Hepatocyte (in vitro differentiated cells): Measurements from ENCODE around the gene TMEM138. TPM values are rescaled to one million over a fixed set of nuclear protein-coding genes. Genes with fewer than 3 reads are reported as not detected.
A peak's percentile ranks its signal among the peaks of the same experiment; 100 is the strongest.

Source experiments
- DNase-seq: peaks from one replicate; pipeline ENCODE4 v3.0.0-alpha.2; 2016; ENCODE audit warnings: low spot score
- H2AFZ ChIP-seq: fragments of 200-600 bp; sonication (generic); 2 replicates; pipeline ENCODE4 v1.6.0; 2016; ENCODE audit warnings: antibody characterized with exemption, mild to moderate bottlenecking
- H3K27ac ChIP-seq: fragments of 200-600 bp; sonication (generic); 2 replicates; pipeline ENCODE4 v1.5.1; 2016; ENCODE audit warnings: mild to moderate bottlenecking
- H3K27me3 ChIP-seq: fragments of 200-600 bp; sonication (generic); 2 replicates; pipeline ENCODE4 v1.6.1; 2016
- H3K36me3 ChIP-seq: fragments of 200-600 bp; sonication (generic); replicated peaks from 2 replicates; pipeline ENCODE4 v1.5.1; 2016; ENCODE audit warnings: low read depth; ENCODE audit not compliant: insufficient read depth
- H3K4me1 ChIP-seq: fragments of 200-600 bp; sonication (generic); 2 replicates; pipeline ENCODE4 v1.5.1; 2016; ENCODE audit warnings: mild to moderate bottlenecking, moderate library complexity; ENCODE audit not compliant: insufficient read depth
- H3K4me2 ChIP-seq: fragments of 200-600 bp; sonication (generic); 2 replicates; pipeline ENCODE4 v1.6.0; 2016
- H3K4me3 ChIP-seq: fragments of 200-600 bp; sonication (generic); 2 replicates; pipeline ENCODE4 v1.5.1; 2016; ENCODE audit warnings: mild to moderate bottlenecking
- H3K79me2 ChIP-seq: fragments of 200-600 bp; sonication (generic); 2 replicates; pipeline ENCODE4 v1.6.0; 2017; ENCODE audit warnings: mild to moderate bottlenecking
- H3K9me2 ChIP-seq: fragments of 200-600 bp; sonication (generic); replicated peaks from 2 replicates; pipeline ENCODE4 v1.6.0; 2017; ENCODE audit warnings: mild to moderate bottlenecking; ENCODE audit not compliant: insufficient read depth
- H3K9me3 ChIP-seq: fragments of 200-600 bp; sonication (generic); 2 replicates; pipeline ENCODE4 v1.5.1; 2016; ENCODE audit warnings: low read depth, mild to moderate bottlenecking
- H4K20me1 ChIP-seq: fragments of 200-600 bp; sonication (generic); 2 replicates; pipeline ENCODE4 v1.6.0; 2016; ENCODE audit warnings: mild to moderate bottlenecking; ENCODE audit not compliant: insufficient read depth, poor library complexity, severe bottlenecking
- EZH2 ChIP-seq: fragments of 200-600 bp; sonication (generic); IDR thresholded peaks from 2 replicates; pipeline ENCODE4 v1.6.1; 2016; ENCODE audit warnings: antibody characterized with exemption, mild to moderate bottlenecking, borderline replicate concordance
- EZH2phosphoT487 ChIP-seq: fragments of 200-600 bp; sonication (generic); IDR thresholded peaks from one replicate; pipeline ENCODE4 v1.6.1; 2018; ENCODE audit warnings: antibody characterized with exemption, mild to moderate bottlenecking, low read depth, moderate library complexity; ENCODE audit not compliant: unreplicated experiment, severe bottlenecking
- WGBS: methylation state at CpG from one replicate; pipeline ENCODE4 v1.1.6; 2016; ENCODE audit warnings: low lambda C conversion rate; ENCODE audit errors: missing lambda C conversion rate; 5-methylcytosine and 5-hydroxymethylcytosine counted together
- polyA plus RNA-seq: library from polyadenylated mRNA; unstranded; fragments of >200 nt; fragmentation: Nextera tagmentation; extraction: Ambion mirVana; gene quantifications from 2 replicates; pipeline ENCODE4 v1.2.1, GENCODE V29; 2016
- total RNA-seq: library from RNA; depleted of rRNA; stranded (reverse); fragments of >200 nt; gene quantifications from 2 replicates; pipeline ENCODE4 v1.2.3, GENCODE V29; 2014
- TF ChIP-seq, protein P1 (sequence below): fragments of 200-600 bp; sonication (generic); IDR thresholded peaks from 2 replicates; pipeline ENCODE4 v1.5.1; 2016; ENCODE audit warnings: antibody characterized with exemption, mild to moderate bottlenecking; ENCODE audit not compliant: poor library complexity

TMEM138 gene
- total and polyA plus RNA-seq, 2 experiments from 2014 or later, result 32.8 to 48.6 TPM

DNA sequence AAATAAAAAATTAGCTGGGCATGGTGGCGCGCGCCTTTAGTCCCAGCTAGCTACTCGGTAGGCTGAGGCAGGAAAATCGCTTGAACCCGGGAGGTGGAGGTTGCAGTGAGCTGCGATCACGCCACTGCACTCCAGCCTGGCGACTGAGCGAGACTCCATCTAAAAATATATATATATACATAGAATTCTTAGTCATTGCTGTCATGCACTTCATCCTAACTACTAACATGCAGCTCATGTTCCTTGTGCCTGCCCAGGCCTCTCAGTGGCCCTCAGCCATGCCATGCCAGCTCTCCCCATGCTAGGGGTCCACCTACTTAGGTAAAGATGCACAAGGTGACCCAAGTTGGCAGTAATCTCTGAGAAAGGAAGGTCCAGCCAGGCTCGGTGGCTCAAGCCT, 3.6 kb upstream of the TMEM138 start:
- no peak overlapping the region for H3K27ac ChIP-seq
- H3K27me3 ChIP-seq, result no peaks in the 10 kb centered on the region

DNA sequence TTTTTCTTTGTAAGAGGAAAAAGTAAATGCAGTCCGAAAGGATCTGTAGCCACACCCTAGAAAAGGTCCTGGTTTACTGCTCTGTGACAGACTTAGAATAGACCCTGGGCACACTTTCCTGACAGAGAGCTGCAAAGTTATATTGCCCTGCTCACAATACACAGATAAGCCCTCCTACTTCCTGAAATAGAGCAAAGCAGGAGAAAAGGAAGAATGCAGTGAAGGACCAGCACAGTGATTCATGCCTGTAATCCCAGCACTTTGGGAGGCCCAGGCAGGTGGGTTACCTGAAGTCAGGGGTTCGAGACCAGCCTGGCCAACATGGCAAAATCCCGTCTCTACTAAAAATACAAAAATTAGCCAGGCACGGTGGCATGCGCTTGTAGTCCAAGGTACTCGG, 2.7 kb upstream of the TMEM138 start:
- Histone ChIP-seq H2AFZ (no peak overlapping the region), H4K20me1 (no peaks in the 10 kb centered on the region), H3K36me3 (no peaks in the 10 kb centered on the region), H3K4me2 (no peak overlapping the region), H3K27ac (peak overlapping the region; percentile 43), H3K79me2 (peaks cover 37% of the 10 kb centered on the region), H3K4me3 (no peak overlapping the region), H3K9me3 (no peaks in the 10 kb centered on the region), H3K9me2 (no peaks in the 10 kb centered on the region), H3K4me1 (peaks cover 9% of the 10 kb centered on the region), H3K27me3 (no peaks in the 10 kb centered on the region)
- TF ChIP-seq EZH2 (no peak), EZH2phosphoT487 (no peak)
- TF ChIP-seq, protein P1, sequence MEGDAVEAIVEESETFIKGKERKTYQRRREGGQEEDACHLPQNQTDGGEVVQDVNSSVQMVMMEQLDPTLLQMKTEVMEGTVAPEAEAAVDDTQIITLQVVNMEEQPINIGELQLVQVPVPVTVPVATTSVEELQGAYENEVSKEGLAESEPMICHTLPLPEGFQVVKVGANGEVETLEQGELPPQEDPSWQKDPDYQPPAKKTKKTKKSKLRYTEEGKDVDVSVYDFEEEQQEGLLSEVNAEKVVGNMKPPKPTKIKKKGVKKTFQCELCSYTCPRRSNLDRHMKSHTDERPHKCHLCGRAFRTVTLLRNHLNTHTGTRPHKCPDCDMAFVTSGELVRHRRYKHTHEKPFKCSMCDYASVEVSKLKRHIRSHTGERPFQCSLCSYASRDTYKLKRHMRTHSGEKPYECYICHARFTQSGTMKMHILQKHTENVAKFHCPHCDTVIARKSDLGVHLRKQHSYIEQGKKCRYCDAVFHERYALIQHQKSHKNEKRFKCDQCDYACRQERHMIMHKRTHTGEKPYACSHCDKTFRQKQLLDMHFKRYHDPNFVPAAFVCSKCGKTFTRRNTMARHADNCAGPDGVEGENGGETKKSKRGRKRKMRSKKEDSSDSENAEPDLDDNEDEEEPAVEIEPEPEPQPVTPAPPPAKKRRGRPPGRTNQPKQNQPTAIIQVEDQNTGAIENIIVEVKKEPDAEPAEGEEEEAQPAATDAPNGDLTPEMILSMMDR, result no peak
- 83% methylated on average over 6 of the region's 6 CpGs for WGBS
- DNase-seq, result peak; percentile 65

More for the DNA sequence above, 3.6 kb upstream of the TMEM138 start:
- Histone ChIP-seq H4K20me1 (no peaks in the 10 kb centered on the region), H3K9me2 (no peaks in the 10 kb centered on the region), H3K4me2 (no peak overlapping the region), H3K79me2 (peaks cover 30% of the 10 kb centered on the region), H3K4me3 (no peak overlapping the region), H2AFZ (no peak overlapping the region), H3K9me3 (no peaks in the 10 kb centered on the region), H3K36me3 (no peaks in the 10 kb centered on the region), H3K4me1 (peaks cover 9% of the 10 kb centered on the region)
- WGBS, result 98% methylated on average over 11 of the region's 11 CpGs
- TF ChIP-seq EZH2, result no peak
- TF ChIP-seq EZH2phosphoT487, result no peak
- TF ChIP-seq, protein P1, result no peak
- no peak for DNase-seq

DNA sequence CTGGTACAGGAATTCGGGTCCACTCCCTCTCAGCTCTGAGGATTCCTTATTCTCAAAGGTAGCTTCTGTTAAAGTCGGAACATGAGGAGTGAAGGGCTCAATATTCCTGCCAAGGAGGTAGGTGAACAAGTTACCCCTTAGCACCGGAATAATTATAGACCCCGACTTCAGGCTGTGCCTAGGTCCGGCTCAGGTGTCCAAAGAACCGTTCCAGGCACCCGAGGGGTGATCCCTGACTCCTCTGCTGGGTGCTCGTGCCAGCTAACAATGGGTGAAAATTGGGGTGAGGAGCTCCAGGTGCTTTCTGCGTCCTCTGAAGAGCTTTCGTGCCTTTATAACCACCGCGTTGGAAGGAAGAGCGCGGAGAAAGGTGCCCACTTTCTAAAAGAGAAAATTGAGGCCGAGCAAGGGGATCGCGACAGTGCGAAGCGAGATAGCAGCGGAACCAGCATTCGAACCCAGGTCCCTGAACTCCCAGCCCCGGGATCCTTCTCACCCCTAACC, 885 bp upstream of the TMEM138 start:
- H3K9me2 ChIP-seq, result no peaks in the 10 kb centered on the region
- H3K4me2 ChIP-seq, result peak overlapping the region; percentile 90
- H3K27me3 ChIP-seq, result no peaks in the 10 kb centered on the region
- WGBS, result 5% methylated on average over 22 of the region's 22 CpGs
- H3K27ac ChIP-seq, result peak overlapping the region; percentile 99
- H4K20me1 ChIP-seq, result no peaks in the 10 kb centered on the region
- peak overlapping the region; percentile 91 for H2AFZ ChIP-seq
- H3K79me2 ChIP-seq, result peaks cover 37% of the 10 kb centered on the region
- H3K36me3 ChIP-seq, result no peaks in the 10 kb centered on the region
- peaks cover 9% of the 10 kb centered on the region for H3K4me1 ChIP-seq
- no peaks in the 10 kb centered on the region for H3K9me3 ChIP-seq
- TF ChIP-seq EZH2phosphoT487 (no peak), EZH2 (no peak)
- TF ChIP-seq, protein P1, result no peak
- peak overlapping the region; percentile 71 for H3K4me3 ChIP-seq
- DNase-seq, result no peak
